Sigmoid colon (tissue), 7 donors: ENCODE results near the gene R3HCC1L. TPM values are rescaled to one million over a fixed set of nuclear protein-coding genes. Genes with fewer than 3 reads are reported as not detected.

Experiments used
- DNase-seq: peaks from one replicate; pipeline ENCODE4 v3.0.0-alpha.2; 2019
- H3K27ac ChIP-seq, 4 donors: fragments of 200-600 bp; sonication (generic); one replicate each; pipeline ENCODE4 v1.5.1; 2016 to 2019; ENCODE audit warnings: mild to moderate bottlenecking in 1 of 4
- H3K27me3 ChIP-seq, 3 donors: fragments of 200-600 bp; sonication (generic); one replicate each; pipeline ENCODE4 v1.5.1; 2019; ENCODE audit warnings: mild to moderate bottlenecking in 1 of 3
- H3K36me3 ChIP-seq, 4 donors: fragments of 200-600 bp; sonication (generic); one replicate each; pipeline ENCODE4 v1.5.1; 2016 to 2019
- H3K4me1 ChIP-seq, 4 donors: fragments of 200-600 bp; sonication (generic); one replicate each; pipeline ENCODE4 v1.5.1; 2017 to 2019
- H3K4me3 ChIP-seq, 4 donors: fragments of 200-600 bp; sonication (generic); one replicate each; pipeline ENCODE4 v1.5.1; 2017 to 2019; ENCODE audit warnings: mild to moderate bottlenecking in 2 of 4, moderate library complexity in 1 of 4
- H3K9me3 ChIP-seq, 4 donors: fragments of 200-600 bp in 3 of 4; sonication (generic) in 3 of 4; one replicate each; pipeline versions ENCODE4 v1.5.1 to v1.6.1; 2013 to 2019
- EP300 ChIP-seq, 4 donors: sonication (generic); formaldehyde crosslinking; IDR thresholded peaks; one replicate each; pipeline ENCODE4 v1.6.1; 2017; ENCODE audit warnings: antibody characterized with exemption in 4 of 4
- POLR2A ChIP-seq, 2 donors: fragments of 450-650 bp; IDR thresholded peaks; one replicate each; pipeline ENCODE4 v1.6.1; 2016; ENCODE audit warnings: antibody characterized with exemption in 2 of 2, mild to moderate bottlenecking in 2 of 2, moderate library complexity in 2 of 2
- POLR2AphosphoS5 ChIP-seq, 4 donors: sonication (generic); formaldehyde crosslinking; IDR thresholded peaks; one replicate each; pipeline ENCODE4 v1.6.1; 2017; ENCODE audit warnings: antibody characterized with exemption in 4 of 4
- WGBS, 2 donors: extraction: QIAGEN DNeasy Blood & Tissue Kit; methylation state at CpG; one replicate each; pipeline ENCODE4 v1.1.7; 2013; 5-methylcytosine and 5-hydroxymethylcytosine counted together
- intact Hi-C: fragments of 100-400 bp; cut with DNase I; formaldehyde crosslinking; loops from one replicate; pipeline ENCODE4 v1.15.1; 2023
- polyA plus RNA-seq, 3 donors: library from polyadenylated mRNA; stranded (reverse); fragments of 200-250 nt; gene quantifications; one replicate each; pipeline ENCODE4 v1.2.3, GENCODE V29; 2013
- total RNA-seq, 4 donors: library from RNA; depleted of rRNA; stranded (reverse); fragments of >200 nt; gene quantifications; one replicate each; pipeline ENCODE4 v1.1.0, GENCODE V29; 2016
- TF ChIP-seq, protein P1 (sequence below), 4 experiments: fragments of 450-650 bp in 3 of 4; fragments of 200-600 bp in 1 of 4; IDR thresholded peaks; one replicate each; pipeline ENCODE4 v1.5.1; 2016 to 2019; ENCODE audit warnings: antibody characterized with exemption in 4 of 4, mild to moderate bottlenecking in 3 of 4, moderate library complexity in 2 of 4
- donor health status: healthy with polysubstance abuse.
- donor health status: Bipolar disorder and iron deficiency.
- donor health status: healthy.

The R3HCC1L gene
- total and polyA plus RNA-seq, 7 donors, result 11.6 to 15.0 (median 13.9) TPM

DNA sequence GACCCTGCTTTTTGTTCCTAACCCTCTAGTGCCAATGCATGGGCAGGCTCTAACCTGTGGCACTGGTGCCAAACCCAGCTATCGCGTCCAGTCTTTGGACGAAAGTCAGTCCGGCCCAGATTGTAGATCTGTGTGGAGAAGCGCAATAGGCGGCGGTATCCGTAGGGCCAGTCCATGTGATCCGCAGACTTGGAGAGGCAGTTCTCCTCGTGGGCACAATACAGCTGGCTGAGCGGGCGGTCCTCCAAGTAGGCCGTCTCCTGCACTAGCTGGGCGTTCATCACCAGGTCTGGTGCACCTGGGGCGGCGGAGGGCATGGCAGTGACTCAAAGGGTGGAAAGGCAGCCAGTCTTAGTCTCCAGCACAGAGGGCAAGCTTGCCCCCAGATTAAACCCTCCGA is 119.0 kb downstream of the R3HCC1L start:
- no peaks in the 10 kb centered on the region for H3K27me3 ChIP-seq
- TF ChIP-seq POLR2A (IDR thresholded peaks at IDR 0.05) (no peak), POLR2AphosphoS5 (IDR thresholded peaks at IDR 0.05) (no peak), EP300 (IDR thresholded peaks at IDR 0.05) (no peak)
- TF ChIP-seq, protein P1, sequence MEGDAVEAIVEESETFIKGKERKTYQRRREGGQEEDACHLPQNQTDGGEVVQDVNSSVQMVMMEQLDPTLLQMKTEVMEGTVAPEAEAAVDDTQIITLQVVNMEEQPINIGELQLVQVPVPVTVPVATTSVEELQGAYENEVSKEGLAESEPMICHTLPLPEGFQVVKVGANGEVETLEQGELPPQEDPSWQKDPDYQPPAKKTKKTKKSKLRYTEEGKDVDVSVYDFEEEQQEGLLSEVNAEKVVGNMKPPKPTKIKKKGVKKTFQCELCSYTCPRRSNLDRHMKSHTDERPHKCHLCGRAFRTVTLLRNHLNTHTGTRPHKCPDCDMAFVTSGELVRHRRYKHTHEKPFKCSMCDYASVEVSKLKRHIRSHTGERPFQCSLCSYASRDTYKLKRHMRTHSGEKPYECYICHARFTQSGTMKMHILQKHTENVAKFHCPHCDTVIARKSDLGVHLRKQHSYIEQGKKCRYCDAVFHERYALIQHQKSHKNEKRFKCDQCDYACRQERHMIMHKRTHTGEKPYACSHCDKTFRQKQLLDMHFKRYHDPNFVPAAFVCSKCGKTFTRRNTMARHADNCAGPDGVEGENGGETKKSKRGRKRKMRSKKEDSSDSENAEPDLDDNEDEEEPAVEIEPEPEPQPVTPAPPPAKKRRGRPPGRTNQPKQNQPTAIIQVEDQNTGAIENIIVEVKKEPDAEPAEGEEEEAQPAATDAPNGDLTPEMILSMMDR (IDR thresholded peaks at IDR 0.05), result no peak
- intact Hi-C loops, result no loop called here
- no peak overlapping the region for H3K27ac ChIP-seq
- peaks cover 0 to 2% (median under 1%) of the 10 kb centered on the region in 4 donors for H3K4me1 ChIP-seq
- WGBS, 2 donors, result 87 to 96% methylated on average over 17 of the region's 17 CpGs
- DNase-seq, result no peak
- peaks cover 0 to 62% (median 10%) of the 10 kb centered on the region in 4 donors for H3K36me3 ChIP-seq
- H3K9me3 ChIP-seq, result no peaks in the 10 kb centered on the region
- no peak overlapping the region for H3K4me3 ChIP-seq

DNA sequence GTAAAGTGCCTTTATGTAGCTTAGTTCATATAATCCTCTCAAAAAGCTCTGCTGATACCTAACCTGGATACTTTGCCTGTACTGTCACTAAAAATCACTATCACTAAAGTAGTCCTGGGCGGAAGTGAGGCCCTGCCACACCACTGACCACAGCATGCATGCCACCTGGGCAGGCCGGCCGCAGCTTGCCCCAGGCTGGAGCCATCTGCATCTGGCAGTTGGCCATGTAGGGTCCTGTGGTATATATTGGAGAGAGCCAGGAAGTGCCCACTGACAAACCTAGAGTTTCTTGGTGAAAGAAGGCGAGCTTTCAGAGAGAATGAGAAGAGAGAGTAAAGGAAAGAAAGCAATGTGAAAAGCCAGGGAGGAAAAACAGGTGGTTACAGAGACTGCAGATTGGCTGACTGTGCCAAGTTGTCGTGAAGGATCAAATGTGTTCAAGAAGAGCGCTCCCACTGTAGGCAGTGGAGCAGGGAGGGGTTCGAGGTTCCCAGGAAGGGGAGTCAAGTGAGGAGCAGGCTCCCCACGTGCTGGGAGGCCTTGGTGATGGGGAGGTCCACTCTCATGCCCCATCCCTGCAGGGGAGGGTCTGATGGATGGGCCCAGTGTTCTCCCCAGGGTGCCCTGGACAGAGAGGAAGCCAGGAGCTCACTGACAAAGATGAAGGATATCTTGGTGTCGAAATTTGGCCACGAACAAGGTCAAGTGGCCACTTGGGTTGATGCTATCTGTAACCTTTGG is 119.9 kb downstream of the R3HCC1L start:
- H3K4me1 ChIP-seq, result peaks cover 0 to 11% (median 5%) of the 10 kb centered on the region in 4 donors
- intact Hi-C loops, result no loop called here
- WGBS, 2 donors, result 88 to 89% methylated on average over 10 of the region's 10 CpGs
- no peak overlapping the region for H3K4me3 ChIP-seq
- H3K27me3 ChIP-seq, result no peaks in the 10 kb centered on the region
- DNase-seq, result no peak
- H3K36me3 ChIP-seq, result peaks cover 0 to 53% (median 5%) of the 10 kb centered on the region in 4 donors
- H3K9me3 ChIP-seq, result no peaks in the 10 kb centered on the region
- H3K27ac ChIP-seq, result no peak overlapping the region
- no peak for TF ChIP-seq EP300 (IDR thresholded peaks at IDR 0.05)
- TF ChIP-seq POLR2AphosphoS5 (IDR thresholded peaks at IDR 0.05), result no peak
- TF ChIP-seq POLR2A (IDR thresholded peaks at IDR 0.05), result no peak
- TF ChIP-seq, protein P1 (IDR thresholded peaks at IDR 0.05), result no peak

DNA sequence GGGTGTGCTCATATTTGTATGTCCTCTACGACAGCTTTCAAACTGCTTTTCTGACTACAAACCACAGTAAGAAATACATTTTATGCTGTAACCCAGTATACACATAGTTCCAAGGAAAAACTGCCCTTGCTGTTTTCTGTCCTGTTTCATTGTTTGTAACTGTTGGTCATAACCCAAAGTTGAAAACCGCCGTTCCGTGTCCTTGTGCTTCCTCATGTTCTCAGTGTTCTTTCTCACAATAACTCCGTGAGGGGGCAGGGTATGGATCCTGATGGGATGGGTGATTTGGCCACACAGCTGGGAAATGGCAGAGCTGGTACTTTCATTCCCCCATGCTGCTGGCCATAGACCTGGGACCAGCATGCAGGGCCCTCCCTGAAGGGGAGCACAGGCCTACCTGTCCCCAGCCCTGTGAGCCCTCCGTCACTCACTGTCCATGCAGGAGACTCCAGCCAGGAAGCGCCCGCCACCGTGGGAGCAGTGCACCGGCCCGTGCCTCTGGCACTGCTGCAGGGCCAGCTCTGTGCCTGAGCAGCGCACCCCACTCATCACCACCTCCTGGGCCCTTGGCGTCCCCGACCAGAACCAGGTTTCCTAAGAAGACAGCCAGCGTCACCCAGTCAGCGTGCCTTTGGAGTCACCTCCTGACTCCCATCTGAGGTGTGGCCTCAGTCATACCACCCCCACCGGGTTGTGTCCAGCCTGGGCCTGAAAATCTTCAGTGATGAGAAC is 120.9 kb downstream of the R3HCC1L start:
- no peaks in the 10 kb centered on the region for H3K9me3 ChIP-seq
- H3K27me3 ChIP-seq, result no peaks in the 10 kb centered on the region
- H3K27ac ChIP-seq, result no peak overlapping the region
- H3K4me3 ChIP-seq, result no peak overlapping the region
- 90 to 91% methylated on average over 17 of the region's 17 CpGs for WGBS, 2 donors
- intact Hi-C loops, result no loop called here
- H3K4me1 ChIP-seq, result peaks cover 0 to 20% (median 9%) of the 10 kb centered on the region in 4 donors
- TF ChIP-seq, protein P1 (IDR thresholded peaks at IDR 0.05), result no peak
- TF ChIP-seq POLR2A (IDR thresholded peaks at IDR 0.05) (no peak), EP300 (IDR thresholded peaks at IDR 0.05) (no peak), POLR2AphosphoS5 (IDR thresholded peaks at IDR 0.05) (no peak)
- peaks cover 0 to 44% (median 4%) of the 10 kb centered on the region in 4 donors for H3K36me3 ChIP-seq
- no peak for DNase-seq

DNA sequence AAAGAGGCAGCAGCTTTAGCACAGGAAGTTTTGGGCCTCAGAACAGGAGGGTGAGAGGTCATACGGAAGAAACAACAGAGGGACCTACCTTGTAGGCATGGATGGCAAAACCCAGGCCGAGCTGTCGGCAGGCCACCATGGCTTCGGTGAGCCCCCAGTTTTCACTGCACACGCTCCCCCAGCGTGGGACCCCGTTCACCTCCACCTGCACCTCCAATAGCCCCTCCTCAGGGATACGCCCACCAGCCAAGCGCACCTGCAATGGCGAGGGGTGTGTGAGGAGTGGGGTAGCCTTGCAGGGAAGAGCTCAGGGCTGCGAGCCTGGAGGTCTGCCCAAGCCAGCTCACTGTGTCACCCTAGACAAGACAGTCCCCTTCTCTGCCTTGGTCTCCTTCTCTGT is 122.2 kb downstream of the R3HCC1L start:
- H3K36me3 ChIP-seq, result peaks cover 0 to 30% (median 0%) of the 10 kb centered on the region in 4 donors
- H3K4me3 ChIP-seq, result no peak overlapping the region
- H3K27me3 ChIP-seq, result no peaks in the 10 kb centered on the region
- intact Hi-C loops, result no loop called here
- TF ChIP-seq, protein P1 (IDR thresholded peaks at IDR 0.05), result no peak
- TF ChIP-seq EP300 (IDR thresholded peaks at IDR 0.05) (no peak), POLR2A (IDR thresholded peaks at IDR 0.05) (no peak), POLR2AphosphoS5 (IDR thresholded peaks at IDR 0.05) (no peak)
- no peak for DNase-seq
- peaks cover 0 to 28% (median 14%) of the 10 kb centered on the region in 4 donors for H3K4me1 ChIP-seq
- WGBS, 2 donors, result 94 to 96% methylated on average over 11 of the region's 11 CpGs
- H3K27ac ChIP-seq, result no peak overlapping the region
- no peaks in the 10 kb centered on the region for H3K9me3 ChIP-seq
